Mucosa of descending colon (tissue), 3 donors: ENCODE measurements around the gene SDK2. TPM values are rescaled to one million over a fixed set of nuclear protein-coding genes. Genes with fewer than 3 reads are reported as not detected.
A peak's percentile ranks its signal among the peaks of the same experiment; 100 is the strongest.

Experiments used
- ATAC-seq: fragments of 200-7000 bp; cut with Tn5 transposase; one replicate; pipeline ENCODE4 v1.9.1; 2020; ENCODE audit warnings: mild to moderate bottlenecking, moderate library complexity
- DNase-seq, 3 donors: peaks; one replicate each; pipeline ENCODE4 v3.0.0-alpha.2; 2020
- H3K36me3 ChIP-seq: fragments of 200-600 bp; one replicate; pipeline ENCODE4 v1.8.0; 2021; ENCODE audit warnings: low read depth, mild to moderate bottlenecking
- H3K4me1 ChIP-seq: fragments of 200-600 bp; one replicate; pipeline ENCODE4 v1.8.0; 2021; ENCODE audit warnings: low read depth, mild to moderate bottlenecking
- H3K4me3 ChIP-seq: fragments of 200-600 bp; one replicate; pipeline ENCODE4 v1.8.0; 2021; ENCODE audit warnings: mild to moderate bottlenecking
- H3K9me3 ChIP-seq: fragments of 200-600 bp; one replicate; pipeline ENCODE4 v1.8.0; 2021; ENCODE audit warnings: mild to moderate bottlenecking
- intact Hi-C, 2 donors: fragments of 100-400 bp; cut with DNase I in 1 of 2; cut with micrococcal nuclease in 1 of 2; formaldehyde crosslinking; loops; one replicate each; pipeline versions ENCODE4 v1.11.0 to v1.11.1; 2022; cut with DNase I, micrococcal nuclease
- total RNA-seq, 3 donors: library from RNA; stranded (reverse); fragmentation: NEBNext Ultra II Directional in 2 of 3; extraction: Animal tissue kit (Norgen Biotek cat#: 25700) in 2 of 3; gene quantifications; one replicate each; pipeline versions ENCODE4 v1.2.1 to v1.2.4, GENCODE V29; 2021 to 2023
- TF ChIP-seq, protein P1 (sequence below): fragments of 200-600 bp; IDR thresholded peaks from one replicate; pipeline ENCODE4 v1.8.0; 2022; ENCODE audit warnings: antibody characterized with exemption, mild to moderate bottlenecking
- donor health status: DM: no; HTN: no; CAD: no; lungs with moderate emphysema.
- donor health status: DM: no; HTN: no; CAD: no.
- donor health status: DM: no; HTN: yes; CAD: no.

SDK2 gene
- total RNA-seq, 3 donors from 2014 or later = 1.2 to 1.6 (median 1.3) TPM

DNA sequence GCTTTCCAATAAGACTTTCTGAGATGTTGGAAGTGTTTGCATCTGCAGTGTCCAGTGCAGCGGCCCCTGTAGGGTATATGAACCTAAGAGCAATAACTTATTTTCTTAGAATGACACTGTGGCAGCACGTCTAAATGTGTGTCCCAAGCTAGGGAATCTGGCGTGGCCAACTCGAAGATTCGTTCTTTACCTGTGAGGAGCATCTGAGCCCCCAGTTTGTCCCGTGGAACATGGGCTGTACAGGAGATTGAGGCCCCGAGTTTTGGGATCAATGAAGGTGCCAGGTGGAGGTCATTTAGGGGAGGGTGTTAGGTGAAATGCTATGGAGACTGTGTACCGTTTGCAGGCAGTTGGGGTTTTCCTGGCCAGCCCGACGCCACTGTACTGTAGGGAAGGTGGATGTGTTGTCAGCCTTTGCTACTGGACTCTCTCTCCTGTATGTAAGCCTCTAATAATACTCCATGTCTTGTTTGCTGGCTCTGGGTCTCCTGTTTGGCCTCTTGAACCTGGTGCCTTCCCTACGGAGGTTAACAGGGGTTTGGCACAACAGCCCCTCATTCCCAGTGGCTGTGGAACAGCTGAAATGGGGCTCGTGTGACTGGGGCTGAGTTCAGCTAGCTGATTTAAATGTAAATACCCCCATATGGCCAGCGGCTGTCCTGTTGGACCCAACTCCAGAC, 45.5 kb upstream of the SDK2 start:
- TF ChIP-seq, protein P1, sequence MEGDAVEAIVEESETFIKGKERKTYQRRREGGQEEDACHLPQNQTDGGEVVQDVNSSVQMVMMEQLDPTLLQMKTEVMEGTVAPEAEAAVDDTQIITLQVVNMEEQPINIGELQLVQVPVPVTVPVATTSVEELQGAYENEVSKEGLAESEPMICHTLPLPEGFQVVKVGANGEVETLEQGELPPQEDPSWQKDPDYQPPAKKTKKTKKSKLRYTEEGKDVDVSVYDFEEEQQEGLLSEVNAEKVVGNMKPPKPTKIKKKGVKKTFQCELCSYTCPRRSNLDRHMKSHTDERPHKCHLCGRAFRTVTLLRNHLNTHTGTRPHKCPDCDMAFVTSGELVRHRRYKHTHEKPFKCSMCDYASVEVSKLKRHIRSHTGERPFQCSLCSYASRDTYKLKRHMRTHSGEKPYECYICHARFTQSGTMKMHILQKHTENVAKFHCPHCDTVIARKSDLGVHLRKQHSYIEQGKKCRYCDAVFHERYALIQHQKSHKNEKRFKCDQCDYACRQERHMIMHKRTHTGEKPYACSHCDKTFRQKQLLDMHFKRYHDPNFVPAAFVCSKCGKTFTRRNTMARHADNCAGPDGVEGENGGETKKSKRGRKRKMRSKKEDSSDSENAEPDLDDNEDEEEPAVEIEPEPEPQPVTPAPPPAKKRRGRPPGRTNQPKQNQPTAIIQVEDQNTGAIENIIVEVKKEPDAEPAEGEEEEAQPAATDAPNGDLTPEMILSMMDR = no peak
- H3K4me3 ChIP-seq = no peak overlapping the region
- H3K36me3 ChIP-seq = no peaks in the 10 kb centered on the region
- DNase-seq (no peak), ATAC-seq (no peak)
- intact Hi-C loops = no loop called here
- no peaks in the 10 kb centered on the region for H3K4me1 ChIP-seq
- no peaks in the 10 kb centered on the region for H3K9me3 ChIP-seq

DNA sequence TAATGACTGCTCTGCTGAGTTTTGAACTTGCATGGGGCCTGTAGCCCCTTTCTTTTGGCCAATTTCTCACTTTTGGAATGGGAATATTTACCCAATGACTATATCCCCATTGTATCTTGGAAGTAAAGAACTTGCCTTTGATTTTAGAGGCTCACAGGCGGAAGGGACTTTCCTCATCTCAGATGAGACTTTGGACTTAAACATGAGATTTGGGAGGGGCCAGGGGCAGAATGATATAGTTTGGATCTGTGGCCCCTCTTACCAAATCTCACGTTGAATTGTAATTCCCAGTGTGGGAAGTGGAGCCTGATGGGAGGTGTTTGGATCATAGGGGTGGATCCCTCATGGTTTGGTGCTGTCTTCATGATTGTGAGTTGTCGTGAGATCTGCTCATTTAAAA, 42.7 kb upstream of the SDK2 start:
- H3K4me1 ChIP-seq = no peaks in the 10 kb centered on the region
- no peaks in the 10 kb centered on the region for H3K9me3 ChIP-seq
- ATAC-seq = peak; percentile 38
- DNase-seq = no peak
- no peaks in the 10 kb centered on the region for H3K36me3 ChIP-seq
- intact Hi-C loops = no loop called here
- H3K4me3 ChIP-seq = no peak overlapping the region
- TF ChIP-seq, protein P1 = no peak

DNA sequence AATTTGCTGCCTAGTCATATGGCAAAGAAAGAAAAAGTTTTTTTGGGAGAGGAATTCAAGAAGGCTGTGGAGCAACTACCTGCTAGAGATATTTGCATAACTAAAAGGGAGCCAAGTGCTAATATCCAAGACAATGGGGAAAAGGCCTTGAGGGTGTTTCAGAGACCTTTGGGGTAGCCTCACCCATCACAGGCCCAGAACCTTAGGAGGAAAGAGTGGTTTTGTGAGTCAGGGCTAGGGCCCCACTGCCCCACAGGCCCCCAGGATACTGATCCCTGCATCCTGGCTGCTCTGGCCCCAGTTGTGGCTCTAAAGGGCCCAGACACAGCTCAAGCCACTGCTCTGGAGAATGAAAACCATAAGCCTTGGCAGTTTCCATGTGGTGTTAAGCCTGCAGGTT, 41.9 kb upstream of the SDK2 start:
- no peak for ATAC-seq
- intact Hi-C loops = no loop called here
- Histone ChIP-seq H3K4me3 (no peak overlapping the region), H3K4me1 (no peaks in the 10 kb centered on the region), H3K9me3 (no peaks in the 10 kb centered on the region), H3K36me3 (no peaks in the 10 kb centered on the region)
- TF ChIP-seq, protein P1 = no peak
- no peak for DNase-seq

DNA sequence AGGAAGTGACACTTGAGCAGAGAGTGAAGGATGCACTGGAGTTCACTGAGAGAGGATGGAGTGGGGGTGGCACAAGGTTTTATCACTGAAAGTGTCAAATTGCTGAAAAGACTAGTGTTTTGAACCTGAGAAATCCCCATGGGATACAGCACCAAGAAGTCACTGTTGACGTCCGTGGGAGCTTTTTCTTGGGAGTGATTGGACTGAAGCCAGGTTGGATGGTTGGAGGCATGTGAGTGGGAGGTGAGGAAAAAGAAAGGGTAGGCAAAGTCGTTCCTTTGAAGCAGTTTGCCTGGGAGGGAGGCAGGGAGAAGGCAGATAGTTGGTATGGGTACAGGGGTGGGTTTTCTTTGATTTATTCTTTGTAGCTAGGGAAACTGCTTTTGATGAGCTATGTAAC, 39.9 kb upstream of the SDK2 start:
- no peak for DNase-seq
- no peak overlapping the region for H3K4me3 ChIP-seq
- ATAC-seq = no peak
- no peaks in the 10 kb centered on the region for H3K9me3 ChIP-seq
- intact Hi-C loops = no loop called here
- H3K36me3 ChIP-seq = no peaks in the 10 kb centered on the region
- TF ChIP-seq, protein P1 = no peak
- H3K4me1 ChIP-seq = no peaks in the 10 kb centered on the region

DNA sequence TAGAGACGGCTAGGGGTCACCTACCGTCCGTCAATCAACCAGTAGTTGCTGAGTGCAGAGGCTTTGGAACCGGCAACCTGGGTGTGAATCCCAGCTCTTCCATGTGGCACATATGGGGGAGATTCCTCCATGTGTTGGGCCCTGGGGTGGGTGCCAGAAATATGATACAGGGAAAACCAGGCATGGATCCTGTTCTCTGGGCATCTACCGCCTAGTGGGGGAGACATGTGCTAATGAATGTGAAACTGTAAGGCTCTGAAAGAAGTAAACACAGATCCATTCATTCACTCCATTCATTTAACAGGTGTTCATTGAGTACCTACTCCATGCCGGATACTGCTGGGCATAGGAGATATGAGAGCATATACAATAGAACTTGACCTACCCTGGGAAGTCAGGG, 39.5 kb upstream of the SDK2 start:
- ATAC-seq = no peak
- Histone ChIP-seq H3K4me3 (no peak overlapping the region), H3K4me1 (no peaks in the 10 kb centered on the region), H3K36me3 (no peaks in the 10 kb centered on the region), H3K9me3 (no peaks in the 10 kb centered on the region)
- DNase-seq = no peak
- intact Hi-C loops = no loop called here
- TF ChIP-seq, protein P1 = no peak

DNA sequence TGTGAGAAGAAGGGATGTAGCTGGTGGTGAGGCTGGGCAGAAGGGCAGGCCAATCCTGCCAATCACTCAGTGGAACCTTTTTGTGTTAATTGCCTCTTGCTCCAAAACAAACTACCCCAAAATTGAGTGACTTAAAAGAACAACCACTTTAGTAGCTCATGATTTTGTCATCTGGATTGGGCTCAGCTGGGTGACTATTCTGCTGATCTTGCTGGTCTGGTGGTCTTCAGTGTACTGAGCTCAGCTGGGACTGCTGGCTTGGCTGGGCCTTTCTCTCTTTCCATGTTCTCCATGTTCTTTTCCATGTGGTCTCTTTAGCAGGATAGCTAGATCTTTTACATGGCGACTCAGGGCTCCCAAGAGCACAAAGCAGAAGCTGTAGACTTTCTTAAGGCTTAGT, 37.7 kb upstream of the SDK2 start:
- H3K4me3 ChIP-seq = no peak overlapping the region
- DNase-seq (no peak), ATAC-seq (no peak)
- H3K9me3 ChIP-seq = no peaks in the 10 kb centered on the region
- intact Hi-C loops = no loop called here
- TF ChIP-seq, protein P1 = no peak
- H3K4me1 ChIP-seq = no peaks in the 10 kb centered on the region
- no peaks in the 10 kb centered on the region for H3K36me3 ChIP-seq
